CD4-positive, alpha-beta T cell treated with Interleukin-10 for 1 hour (primary cell): Measurements from ENCODE around the gene ARMC9.
"Not testable (repeated sequence)": the region's sequence is repeated elsewhere in the genome, so short reads cannot be mapped to it uniquely, and the experiment has no call there.

Experiments used
- DNase-seq: peaks from one replicate; pipeline ENCODE4 v3.0.0-alpha.2; 2020

Gene ARMC9

DNA sequence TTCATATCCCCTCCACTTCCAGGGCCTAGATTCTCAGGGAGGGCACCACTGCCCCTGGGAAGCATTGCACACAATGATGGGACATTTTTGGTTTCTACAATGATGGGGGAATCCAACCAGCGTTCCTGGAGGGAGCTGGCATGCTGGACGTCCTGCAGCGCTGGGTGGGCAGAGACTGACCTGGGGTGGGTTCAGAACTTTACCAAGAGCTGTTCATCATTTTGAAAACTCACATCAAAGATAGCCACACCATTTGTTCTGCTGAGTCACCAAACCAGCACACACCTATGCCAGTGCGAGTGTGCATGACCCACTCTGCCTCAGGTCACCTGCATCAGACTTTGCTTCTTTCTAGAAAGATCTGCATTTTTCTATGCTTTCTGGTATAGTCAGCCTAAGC, 14.1 kb upstream of the ARMC9 start:
- no peak for DNase-seq

- DNase-seq: no peak
Measured at GRCh38 chr2:231185050-231185725, 13.2 kb upstream of the ARMC9 start.

DNA sequence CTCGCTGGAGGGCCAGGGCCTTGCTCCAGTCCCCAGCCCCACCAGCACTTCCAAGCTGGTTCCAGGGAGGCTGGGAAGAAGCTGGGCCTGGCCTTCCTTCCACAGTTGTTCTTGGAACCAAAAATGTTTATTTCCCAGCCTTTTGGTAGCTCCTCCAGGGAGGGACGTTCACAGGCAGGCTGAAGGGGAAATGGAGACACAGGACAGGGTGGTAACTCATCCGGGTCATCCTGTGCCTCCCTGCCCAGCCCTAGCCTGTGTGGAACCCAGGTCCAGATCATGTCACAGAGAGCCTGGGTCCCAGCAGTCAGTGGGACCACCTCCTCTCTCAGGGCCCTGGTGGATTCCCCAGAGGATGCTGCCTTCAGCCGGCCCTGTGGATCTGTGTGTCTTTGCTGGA, 12.5 kb upstream of the ARMC9 start:
- no peak for DNase-seq

GRCh38 chr2:231186325-231186724, 12.1 kb upstream of the ARMC9 start:
- no peak for DNase-seq

- no peak for DNase-seq
Measured at GRCh38 chr2:231187736-231188505, 10.5 kb upstream of the ARMC9 start.

- no peak for DNase-seq
Measured at GRCh38 chr2:231188506-231189170, 9.8 kb upstream of the ARMC9 start.

DNA sequence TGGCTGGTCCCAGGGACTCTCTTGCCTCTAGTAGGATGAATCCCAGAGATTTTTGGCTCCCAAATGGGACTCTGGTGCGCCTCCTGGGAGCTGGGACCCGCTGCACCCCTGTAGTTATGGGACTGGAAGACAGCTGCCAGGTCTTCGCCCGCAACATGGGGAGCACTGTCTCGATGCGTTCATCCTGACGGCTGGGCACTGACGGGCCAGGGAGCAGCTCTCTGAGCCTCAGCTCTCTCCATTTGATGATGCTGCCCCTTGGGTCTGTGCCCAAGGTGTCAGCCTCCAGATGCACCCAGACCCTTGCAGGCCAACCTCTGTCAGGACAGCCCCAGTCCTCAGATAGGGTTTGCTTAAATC, 9.3 kb upstream of the ARMC9 start:
- no peak for DNase-seq

- no peak for DNase-seq
Measured at GRCh38 chr2:231189571-231190495, 8.6 kb upstream of the ARMC9 start.

DNA sequence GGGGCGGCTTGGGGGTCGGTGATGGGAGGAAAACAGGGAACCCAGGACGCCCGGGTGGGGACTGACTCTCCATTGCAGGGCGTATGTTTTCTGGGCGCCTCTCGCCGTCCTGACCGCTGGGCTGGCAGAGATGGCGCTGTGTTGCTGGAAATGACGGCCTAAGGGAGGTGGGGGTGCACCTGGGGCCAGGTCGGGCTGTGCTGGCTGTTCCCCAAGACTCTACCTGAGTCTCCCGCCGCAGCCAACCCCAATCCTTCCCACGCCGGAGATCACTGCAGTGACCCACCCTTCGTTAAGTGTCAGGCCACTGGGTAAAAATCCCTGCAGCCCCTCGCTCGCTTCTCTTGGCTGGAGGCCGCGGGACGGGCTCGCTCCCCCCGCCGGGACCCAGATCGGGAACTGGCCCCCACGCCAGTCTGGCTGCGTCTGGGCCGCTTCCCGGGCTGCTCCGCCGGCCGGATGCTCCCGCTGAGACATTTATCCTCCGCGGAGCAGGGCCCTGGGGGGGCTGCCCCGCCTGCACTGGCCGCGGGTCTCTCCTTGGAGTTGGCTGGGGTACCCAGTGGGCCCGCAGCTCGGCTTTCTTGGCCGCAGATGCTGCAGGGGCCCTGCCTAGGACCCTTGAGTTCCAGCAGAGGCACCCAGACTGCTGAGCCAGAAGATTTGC, 7.8 kb upstream of the ARMC9 start:
- DNase-seq: no peak

- DNase-seq: no peak
Measured at GRCh38 chr2:231191896-231192872, 6.2 kb upstream of the ARMC9 start.

- DNase-seq: no peak
Measured at GRCh38 chr2:231193216-231193615, 5.2 kb upstream of the ARMC9 start.

DNA sequence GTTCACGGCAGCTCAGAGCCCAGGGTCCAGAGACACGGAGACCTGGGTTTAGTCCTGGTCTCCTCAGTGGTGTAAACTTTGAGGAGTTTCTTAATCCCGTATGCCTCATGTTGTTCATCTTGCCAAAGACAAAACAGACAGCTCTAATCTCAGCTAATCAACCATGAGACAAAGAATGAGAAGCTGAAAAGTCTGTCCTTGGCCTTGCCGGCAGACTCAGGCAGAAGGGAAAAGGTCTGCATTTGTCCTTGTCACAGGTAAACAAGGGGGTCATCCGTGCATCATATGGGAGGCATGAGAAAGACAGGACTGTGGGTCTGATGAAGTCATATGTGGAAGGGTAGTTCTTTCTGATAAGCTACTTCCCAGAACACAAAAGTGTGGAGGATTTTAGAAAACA, 1.8 kb upstream of the ARMC9 start:
- no peak for DNase-seq

DNA sequence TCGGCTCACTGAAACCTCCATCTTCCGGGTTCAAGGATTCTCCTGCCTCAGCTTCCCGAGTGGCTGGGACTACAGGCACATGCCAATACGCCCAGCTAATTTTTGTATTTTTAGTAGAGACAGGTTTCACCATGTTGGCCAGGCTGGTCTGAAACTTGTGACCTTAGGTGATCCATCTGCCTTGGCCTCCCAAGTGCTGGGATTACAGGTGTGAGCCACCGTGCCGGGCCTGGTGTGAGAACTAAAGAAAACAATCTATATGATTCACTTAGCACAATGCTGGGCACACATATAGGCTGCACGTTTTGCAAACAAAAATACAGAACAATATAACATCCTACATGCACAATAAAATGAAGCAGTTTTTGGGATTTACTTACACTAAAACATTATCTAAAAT, 1.2 kb upstream of the ARMC9 start:
- not testable (repeated sequence) for DNase-seq

DNA sequence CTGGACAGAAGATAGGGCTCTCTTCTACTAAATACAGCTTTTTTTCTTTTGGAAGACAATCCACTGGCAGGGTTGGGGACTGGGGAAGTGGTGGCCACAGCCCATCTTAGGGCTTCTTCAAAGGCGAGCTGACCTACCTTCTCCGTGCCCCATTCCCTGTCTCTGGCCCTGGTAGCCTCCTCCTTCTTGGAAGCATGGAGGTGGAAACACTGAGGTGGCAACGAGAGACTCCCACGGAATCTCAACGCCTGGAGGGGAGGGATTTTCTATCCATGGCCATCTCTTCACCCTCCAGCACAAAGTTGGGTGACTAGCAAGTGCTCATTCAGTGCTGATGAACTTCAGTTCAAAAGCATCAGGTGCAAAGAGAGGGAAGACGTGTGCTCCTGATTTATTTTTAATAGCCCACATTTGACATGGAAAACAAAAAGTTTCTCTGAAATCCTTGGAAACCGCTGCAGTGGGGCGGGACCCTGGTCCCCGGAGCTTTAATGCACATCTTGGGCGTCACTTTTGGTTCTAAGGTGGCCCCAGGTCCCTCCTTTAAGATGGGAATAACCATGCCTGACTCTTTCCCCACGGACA, 633 bp upstream of the ARMC9 start:
- no peak for DNase-seq

DNA sequence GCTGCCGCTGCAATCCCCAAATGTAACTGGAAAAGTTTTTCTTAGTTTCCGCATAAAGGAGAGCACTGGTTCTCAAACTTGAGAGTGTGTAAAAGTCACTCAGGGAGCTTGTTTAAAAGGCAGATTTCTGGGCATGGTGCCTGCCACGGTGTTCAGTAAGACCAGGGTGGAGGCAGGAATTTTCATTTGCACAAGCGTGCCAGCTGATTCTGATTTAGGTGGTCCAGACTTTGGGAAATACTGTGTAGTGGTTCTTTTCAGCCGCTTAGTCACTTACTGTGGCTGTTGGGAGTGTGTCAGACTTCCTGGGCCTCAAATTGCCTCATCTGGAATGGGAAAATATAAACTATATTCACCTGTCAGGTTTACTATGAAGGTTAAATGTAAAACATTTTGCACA, 788 bp downstream of the ARMC9 start:
- DNase-seq: no peak

DNA sequence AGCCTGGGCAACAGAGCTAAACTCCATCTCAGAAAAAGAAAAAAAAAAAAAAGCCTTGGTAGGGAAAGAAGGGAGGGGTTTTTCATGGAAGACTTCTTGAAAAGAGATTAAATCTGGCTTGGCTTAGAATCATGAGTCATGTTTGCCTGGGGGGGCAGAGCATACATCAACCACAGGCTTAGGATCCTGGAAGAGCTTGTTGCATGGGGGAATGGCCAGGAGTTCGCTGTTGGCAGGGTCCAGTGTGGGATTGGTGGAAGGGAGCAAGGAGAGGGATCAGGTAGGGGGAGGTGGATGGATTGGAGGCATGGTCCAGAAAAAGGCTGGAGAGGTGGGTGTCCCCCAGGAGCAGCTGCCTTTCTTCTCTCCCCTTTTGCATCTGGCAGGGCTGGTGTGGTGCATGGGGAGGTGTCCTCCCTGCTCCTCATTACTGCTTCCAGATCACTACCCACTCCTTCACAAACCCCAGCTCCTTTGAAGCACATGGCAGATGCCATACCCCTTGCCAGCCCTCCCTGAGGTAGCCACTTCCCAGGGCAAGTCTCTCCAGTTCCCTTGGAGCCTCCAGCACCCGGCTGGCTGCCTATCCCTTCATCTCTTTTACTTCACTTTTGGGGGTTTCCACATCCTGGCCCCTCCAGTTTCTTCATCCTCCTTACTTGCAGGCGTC, 2.5 kb downstream of the ARMC9 start:
- no peak for DNase-seq

- DNase-seq: no peak
Measured at GRCh38 chr2:231201475-231201814, 3.0 kb downstream of the ARMC9 start.

DNA sequence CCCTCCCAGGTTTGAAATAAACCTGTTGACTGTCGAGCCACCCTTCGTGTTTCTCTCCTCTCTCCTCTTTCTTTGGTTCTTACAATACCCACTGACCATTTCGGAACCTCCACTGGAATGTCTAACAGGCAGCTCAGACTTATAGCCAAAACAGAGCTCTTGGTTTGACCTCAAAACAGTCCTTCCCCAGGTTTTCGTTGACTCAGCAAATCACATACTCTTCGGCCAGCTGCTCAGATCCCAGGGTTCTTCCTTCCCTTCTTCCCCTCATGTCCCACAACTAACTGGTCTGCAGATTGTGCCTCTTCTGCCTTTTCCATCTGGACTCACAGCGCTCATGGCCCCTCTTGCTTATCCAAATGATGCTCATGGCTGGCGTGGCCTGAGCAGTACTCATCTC, 4.7 kb downstream of the ARMC9 start:
- DNase-seq: no peak

- no peak for DNase-seq
Measured at GRCh38 chr2:231204146-231204545, 5.7 kb downstream of the ARMC9 start.

GRCh38 chr2:231204581-231204980, 6.2 kb downstream of the ARMC9 start:
- DNase-seq: no peak
